HG03378 (cell line): ENCODE measurements around the gene TPM4.
"Not testable (repeated sequence)": the region's sequence is repeated elsewhere in the genome, so short reads cannot be mapped to it uniquely, and the experiment has no call there.

Experiments
- ATAC-seq: cut with Tn5 transposase; IDR thresholded peaks from one replicate; pipeline ENCODE4 v1.9.1; 2021; ENCODE audit warnings: mild to moderate bottlenecking, moderate library complexity; ENCODE audit not compliant: unreplicated experiment

The TPM4 gene

GRCh38 chr19:16076154-16076957, at the start of gene TPM4:
TSS of gene TPM4 (plus strand) at chr19:16076495. CDS start at chr19:16076566, 71 bp downstream.
- ATAC-seq, result peak; percentile 35

- ATAC-seq, result no peak
These were observed 49.5 kb upstream of the TPM4 start for GRCh38 chr19:16026756-16027155.

GRCh38 chr19:16027528-16027927, 48.8 kb upstream of the TPM4 start:
- ATAC-seq, result no peak

GRCh38 chr19:16030155-16030554, 46.1 kb upstream of the TPM4 start:
- ATAC-seq, result not testable (repeated sequence)

GRCh38 chr19:16030964-16031871, 45.1 kb upstream of the TPM4 start:
- ATAC-seq, result no peak

- ATAC-seq, result no peak
These were observed 44.5 kb upstream of the TPM4 start for GRCh38 chr19:16031872-16032200.

- no peak for ATAC-seq
These were observed 43.7 kb upstream of the TPM4 start for GRCh38 chr19:16032509-16033135.

GRCh38 chr19:16033136-16033530, 43.2 kb upstream of the TPM4 start:
- no peak for ATAC-seq

- ATAC-seq, result no peak
These were observed 42.6 kb upstream of the TPM4 start for GRCh38 chr19:16033721-16034120.

- no peak for ATAC-seq
These were observed 42.1 kb upstream of the TPM4 start for GRCh38 chr19:16034180-16034579.

GRCh38 chr19:16034958-16035560, 41.2 kb upstream of the TPM4 start:
- no peak for ATAC-seq

- ATAC-seq, result no peak
These were observed 40.5 kb upstream of the TPM4 start for GRCh38 chr19:16035601-16036297.

GRCh38 chr19:16036397-16036925, 39.8 kb upstream of the TPM4 start:
- no peak for ATAC-seq

GRCh38 chr19:16036941-16037340, 39.4 kb upstream of the TPM4 start:
- no peak for ATAC-seq

- no peak for ATAC-seq
These were observed 38.7 kb upstream of the TPM4 start for GRCh38 chr19:16037424-16038195.

- no peak for ATAC-seq
These were observed 38.0 kb upstream of the TPM4 start for GRCh38 chr19:16038196-16038695.

GRCh38 chr19:16039081-16039480, 37.2 kb upstream of the TPM4 start:
- no peak for ATAC-seq

GRCh38 chr19:16039545-16039944, 36.8 kb upstream of the TPM4 start:
- no peak for ATAC-seq

GRCh38 chr19:16040642-16041041, 35.7 kb upstream of the TPM4 start:
- no peak for ATAC-seq
